ENCODE results near the gene TSLP. TPM values are rescaled to one million over a fixed set of nuclear protein-coding genes. Genes with fewer than 3 reads are reported as not detected.

The TSLP gene
- total RNA-seq, 2 donors from 2014 or later = 0.22 to 0.45 TPM

GRCh38 chr5:111113678-111114077, 42.2 kb downstream of the TSLP start:
- Histone ChIP-seq H3K36me3 (no peaks in the 10 kb centered on the region), H3K9ac (ENCODE audit: low read depth in 2 of 2, low read length in 2 of 2) (no peak overlapping the region)
- TF ChIP-seq CTCF (IDR thresholded peaks at IDR 0.05) = no peak

DNA sequence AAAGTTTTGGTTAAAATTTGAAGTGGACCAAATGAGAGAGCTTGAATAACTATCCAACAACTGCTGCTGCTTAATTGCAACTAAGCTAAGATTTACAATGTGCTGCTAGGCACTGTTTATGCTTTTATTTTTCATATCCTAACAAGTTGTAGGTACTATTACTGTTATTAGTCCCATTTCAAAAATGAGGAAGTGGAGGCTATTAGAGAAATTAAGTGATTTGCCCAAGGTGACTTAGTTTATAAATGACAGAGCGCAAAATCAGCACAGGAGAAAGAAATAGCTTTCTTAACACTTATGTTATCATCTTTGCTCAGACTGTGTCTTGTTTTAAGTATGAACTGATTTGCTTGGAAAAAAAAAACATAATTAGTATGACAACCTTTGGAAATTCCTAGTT, 43.7 kb downstream of the TSLP start:
- no peak for DNase-seq
- no peak overlapping the region for H3K4me3 ChIP-seq
- no peaks in the 10 kb centered on the region for H3K36me3 ChIP-seq
- H3K4me1 ChIP-seq = no peaks in the 10 kb centered on the region
- no peaks in the 10 kb centered on the region for H3K9me3 ChIP-seq
- no peak overlapping the region for H3K9ac ChIP-seq (ENCODE audit: low read depth in 2 of 2, low read length in 2 of 2)
- no peaks in the 10 kb centered on the region for H3K27me3 ChIP-seq
- intact Hi-C loops (cut with DNase I) = no loop called here
- H3K27ac ChIP-seq = no peak overlapping the region
- TF ChIP-seq CTCF (IDR thresholded peaks at IDR 0.05) = no peak

More at GRCh38 chr5:111113678-111114077, 42.2 kb downstream of the TSLP start:
- no peaks in the 10 kb centered on the region for H3K9me3 ChIP-seq
- H3K27ac ChIP-seq = no peak overlapping the region
- DNase-seq = no peak
- H3K4me1 ChIP-seq = no peaks in the 10 kb centered on the region
- H3K27me3 ChIP-seq = no peaks in the 10 kb centered on the region
- intact Hi-C loops (cut with DNase I) = no loop called here
- H3K4me3 ChIP-seq = no peak overlapping the region

GRCh38 chr5:111116550-111116949, 45.0 kb downstream of the TSLP start:
- Histone ChIP-seq H3K9me3 (no peaks in the 10 kb centered on the region), H3K4me3 (no peak overlapping the region), H3K36me3 (peaks cover 2% of the 10 kb centered on the region), H3K27ac (no peak overlapping the region), H3K27me3 (no peaks in the 10 kb centered on the region), H3K4me1 (no peaks in the 10 kb centered on the region), H3K9ac (ENCODE audit: low read depth in 2 of 2, low read length in 2 of 2) (no peak overlapping the region)
- intact Hi-C loops (cut with DNase I) = no loop called here
- no peak for TF ChIP-seq CTCF (IDR thresholded peaks at IDR 0.05)
- no peak for DNase-seq

GRCh38 chr5:111117136-111117535, 45.6 kb downstream of the TSLP start:
- no peak for DNase-seq
- Histone ChIP-seq H3K27me3 (no peaks in the 10 kb centered on the region), H3K9me3 (no peaks in the 10 kb centered on the region), H3K4me3 (no peak overlapping the region), H3K4me1 (no peaks in the 10 kb centered on the region), H3K27ac (no peak overlapping the region), H3K36me3 (peaks cover 4% of the 10 kb centered on the region), H3K9ac (ENCODE audit: low read depth in 2 of 2, low read length in 2 of 2) (no peak overlapping the region)
- TF ChIP-seq CTCF (IDR thresholded peaks at IDR 0.05) = no peak
- intact Hi-C loops (cut with DNase I) = no loop called here

DNA sequence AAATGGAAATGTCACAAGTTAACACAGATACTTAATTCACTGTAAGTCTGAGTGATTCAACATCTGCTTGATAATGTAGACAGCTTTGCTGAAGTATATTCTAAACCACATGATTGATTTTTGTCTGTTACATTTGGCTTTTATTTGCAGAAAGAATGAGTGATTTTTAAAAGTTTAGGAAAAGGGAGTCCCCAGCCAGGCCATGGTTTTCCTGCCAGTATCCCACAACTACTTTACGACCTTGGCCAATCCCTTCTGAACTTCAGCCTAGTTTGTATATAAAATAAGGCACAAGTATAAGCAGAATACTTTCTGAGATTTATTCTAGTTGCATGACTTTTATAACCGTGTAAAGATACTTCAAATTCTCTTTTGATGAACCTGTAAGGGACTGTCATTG, 47.7 kb downstream of the TSLP start:
- Histone ChIP-seq H3K36me3 (peaks cover 4% of the 10 kb centered on the region), H3K27me3 (no peaks in the 10 kb centered on the region), H3K9ac (ENCODE audit: low read depth in 2 of 2, low read length in 2 of 2) (no peak overlapping the region), H3K4me3 (no peak overlapping the region), H3K9me3 (no peaks in the 10 kb centered on the region), H3K4me1 (no peaks in the 10 kb centered on the region), H3K27ac (no peak overlapping the region)
- intact Hi-C loops (cut with DNase I) = no loop called here
- no peak for TF ChIP-seq CTCF (IDR thresholded peaks at IDR 0.05)
- no peak for DNase-seq

DNA sequence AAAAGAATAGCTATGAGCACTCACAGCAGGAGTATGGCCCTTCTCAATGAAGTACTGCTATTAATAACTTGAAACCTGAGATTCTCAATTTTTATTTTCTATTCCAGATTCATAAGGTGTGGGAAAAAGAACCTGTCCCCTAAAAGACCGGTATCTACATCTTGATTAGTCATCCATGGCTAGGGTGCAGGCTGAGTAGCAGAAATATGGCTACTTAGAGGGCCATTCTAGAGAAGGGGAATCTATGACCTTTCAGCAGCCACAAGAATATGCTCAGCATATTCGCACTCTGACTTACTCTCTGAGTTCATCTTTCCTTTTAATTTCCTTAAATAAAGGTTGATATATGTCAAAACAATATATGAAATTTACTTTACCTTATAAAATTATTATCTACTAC, 48.3 kb downstream of the TSLP start:
- Histone ChIP-seq H3K4me3 (no peak overlapping the region), H3K9me3 (no peaks in the 10 kb centered on the region), H3K36me3 (peaks cover 4% of the 10 kb centered on the region), H3K9ac (ENCODE audit: low read depth in 2 of 2, low read length in 2 of 2) (no peak overlapping the region), H3K4me1 (no peaks in the 10 kb centered on the region), H3K27ac (no peak overlapping the region), H3K27me3 (no peaks in the 10 kb centered on the region)
- no peak for DNase-seq
- intact Hi-C loops (cut with DNase I) = no loop called here
- TF ChIP-seq CTCF (IDR thresholded peaks at IDR 0.05) = no peak

All from colonic mucosa (tissue), 4 donors.